Stimulated activated CD4-positive, alpha-beta T cell treated with anti-CD3 and anti-CD28 coated beads, Interleukin-1b, Interleukin-23, amount 100 ng/mL, for 1 hour (primary cell): ENCODE data around the gene NTM.

Experiments
- DNase-seq, 2 donors: peaks; one replicate each; pipeline ENCODE4 v3.0.0-alpha.2; 2020; ENCODE audit warnings: low read depth in 2 of 2

NTM gene

DNA sequence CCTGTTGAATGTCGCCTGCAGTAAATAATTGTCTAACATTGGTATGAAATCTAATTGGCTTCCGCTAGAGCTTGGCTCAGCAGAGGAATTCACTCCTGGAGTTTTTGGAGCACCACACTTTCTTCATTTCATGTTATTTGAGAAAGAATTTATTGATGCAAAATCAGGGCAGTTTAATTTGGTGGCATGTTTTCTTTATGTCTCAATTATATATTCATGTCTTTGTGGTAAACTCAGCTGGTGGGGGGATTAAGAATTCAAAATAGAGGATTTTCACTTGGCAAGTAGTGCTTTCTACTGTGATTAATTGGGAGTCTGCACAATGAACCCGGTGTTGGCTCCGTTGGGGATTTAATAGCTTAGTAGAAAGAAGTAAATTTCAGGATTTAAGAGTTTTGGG is 784.4 kb downstream of the NTM start:
- DNase-seq = no peak

DNA sequence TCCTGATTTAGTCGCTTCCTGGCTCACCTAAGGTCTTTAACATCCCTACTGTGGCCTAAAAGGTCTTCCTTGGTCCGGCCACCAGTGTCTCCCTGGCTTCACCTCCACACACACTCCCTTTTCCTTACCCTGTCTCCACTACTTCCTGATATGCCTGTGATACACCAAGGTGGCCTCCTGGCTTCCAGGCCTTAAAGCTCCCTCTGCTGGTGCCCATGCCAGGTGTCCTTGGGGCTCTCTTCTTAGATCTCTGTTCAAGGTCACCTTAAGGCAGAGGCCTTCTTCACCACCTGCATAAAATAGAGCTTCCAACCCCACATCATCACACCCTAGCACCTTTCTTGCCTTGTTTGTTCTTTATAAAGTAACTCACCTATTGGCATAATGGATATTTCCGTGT is 787.7 kb downstream of the NTM start:
- DNase-seq = no peak

DNA sequence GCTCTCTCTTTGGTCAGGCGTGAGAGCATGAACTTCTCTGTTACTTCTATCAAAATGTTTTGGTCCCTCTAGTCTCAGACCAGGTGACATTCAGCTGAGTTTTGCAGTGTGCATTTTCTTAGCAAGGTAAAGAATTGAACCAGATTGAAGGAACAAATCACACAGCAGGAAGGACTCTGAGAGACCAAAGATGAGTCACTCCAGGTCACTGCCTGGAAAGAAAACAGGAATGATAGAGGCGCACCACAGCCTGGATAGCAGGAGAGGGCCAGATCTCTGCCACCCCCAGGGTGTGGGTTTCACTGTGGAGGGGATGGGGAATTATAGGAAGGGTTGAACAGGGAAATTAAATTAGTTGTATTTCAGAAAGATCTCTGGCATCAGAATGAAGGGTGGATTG is 788.3 kb downstream of the NTM start:
- DNase-seq = no peak

DNA sequence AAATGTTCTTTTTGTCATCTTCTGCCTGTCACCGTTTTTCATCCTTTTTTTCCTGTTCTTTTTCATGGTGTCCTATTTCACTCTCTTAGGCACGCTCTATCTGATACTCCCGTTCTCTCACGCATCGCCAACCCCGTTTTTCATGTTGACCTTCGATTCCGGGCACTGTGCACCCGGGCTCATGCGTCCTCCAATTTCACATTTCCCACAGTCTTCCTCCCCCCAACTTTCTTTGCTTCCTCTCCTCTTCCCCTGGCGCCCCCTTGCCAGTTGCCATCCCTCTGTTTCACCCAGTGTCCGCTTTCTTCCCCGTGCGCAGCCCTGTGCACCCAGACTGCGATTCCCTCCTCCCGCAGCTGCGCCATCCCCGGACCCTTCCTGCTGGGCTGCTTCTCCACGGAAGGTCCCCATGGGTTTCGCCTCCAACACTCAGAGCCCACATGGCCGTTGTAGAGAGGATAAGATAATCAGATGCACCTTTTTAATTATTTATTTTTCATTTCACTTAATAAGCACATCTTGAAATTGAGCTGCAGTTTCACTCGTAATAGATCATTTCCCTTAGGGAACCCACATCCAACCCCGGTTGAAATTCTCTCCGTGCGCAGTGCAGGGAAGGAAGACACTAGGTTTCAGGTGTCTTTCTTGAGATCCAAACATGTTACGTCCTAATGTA is 791.1 kb downstream of the NTM start:
- DNase-seq = no peak

DNA sequence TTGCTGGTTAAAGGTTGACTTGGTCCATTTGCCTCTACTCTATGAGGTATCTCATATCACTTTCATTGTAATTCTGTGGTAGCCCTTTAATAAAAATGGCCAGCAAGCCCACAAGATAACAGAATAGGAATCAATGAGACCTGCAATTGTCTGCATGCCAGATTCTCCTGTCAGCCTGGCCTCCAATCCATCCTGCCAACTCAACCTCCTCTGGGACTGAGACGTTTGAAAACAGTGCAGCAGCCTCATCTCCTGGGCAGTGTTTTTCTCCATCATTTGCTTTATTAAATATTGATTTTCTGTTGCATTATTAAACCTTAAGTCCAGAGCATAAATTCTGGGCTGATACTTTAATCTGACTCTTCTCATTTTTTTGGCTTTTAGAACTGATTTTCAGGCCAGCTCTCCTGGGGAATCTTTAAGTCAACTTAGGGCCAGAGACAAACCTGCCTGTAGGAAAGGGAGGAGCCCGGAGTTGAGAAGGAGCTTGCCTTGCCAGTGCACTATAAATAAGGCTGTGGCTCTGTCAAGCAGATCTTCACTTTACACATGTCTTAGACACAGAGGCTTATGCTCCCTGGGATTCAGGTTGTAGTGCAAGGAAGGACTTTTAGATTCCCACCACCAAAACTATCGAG is 798.0 kb downstream of the NTM start:
- no peak for DNase-seq

DNA sequence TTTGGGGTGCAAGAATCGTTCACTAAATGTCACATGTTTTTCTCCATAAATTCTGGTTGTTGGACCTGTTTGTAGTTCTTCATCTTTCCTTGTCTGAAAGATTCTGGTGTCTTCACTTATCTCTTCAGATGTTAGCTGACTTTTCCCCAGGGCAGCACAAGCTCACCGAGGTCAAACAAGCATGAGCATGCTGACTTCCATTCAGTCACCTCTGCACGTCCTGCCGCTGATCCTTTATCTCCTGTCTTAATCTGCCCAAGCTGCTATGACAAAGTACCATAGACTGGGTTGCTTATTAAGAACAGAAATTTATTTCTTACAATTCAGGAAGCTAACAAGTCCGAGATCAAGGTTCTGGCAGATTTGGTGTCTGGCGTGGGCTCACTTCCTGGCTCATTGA is 800.6 kb downstream of the NTM start:
- no peak for DNase-seq

DNA sequence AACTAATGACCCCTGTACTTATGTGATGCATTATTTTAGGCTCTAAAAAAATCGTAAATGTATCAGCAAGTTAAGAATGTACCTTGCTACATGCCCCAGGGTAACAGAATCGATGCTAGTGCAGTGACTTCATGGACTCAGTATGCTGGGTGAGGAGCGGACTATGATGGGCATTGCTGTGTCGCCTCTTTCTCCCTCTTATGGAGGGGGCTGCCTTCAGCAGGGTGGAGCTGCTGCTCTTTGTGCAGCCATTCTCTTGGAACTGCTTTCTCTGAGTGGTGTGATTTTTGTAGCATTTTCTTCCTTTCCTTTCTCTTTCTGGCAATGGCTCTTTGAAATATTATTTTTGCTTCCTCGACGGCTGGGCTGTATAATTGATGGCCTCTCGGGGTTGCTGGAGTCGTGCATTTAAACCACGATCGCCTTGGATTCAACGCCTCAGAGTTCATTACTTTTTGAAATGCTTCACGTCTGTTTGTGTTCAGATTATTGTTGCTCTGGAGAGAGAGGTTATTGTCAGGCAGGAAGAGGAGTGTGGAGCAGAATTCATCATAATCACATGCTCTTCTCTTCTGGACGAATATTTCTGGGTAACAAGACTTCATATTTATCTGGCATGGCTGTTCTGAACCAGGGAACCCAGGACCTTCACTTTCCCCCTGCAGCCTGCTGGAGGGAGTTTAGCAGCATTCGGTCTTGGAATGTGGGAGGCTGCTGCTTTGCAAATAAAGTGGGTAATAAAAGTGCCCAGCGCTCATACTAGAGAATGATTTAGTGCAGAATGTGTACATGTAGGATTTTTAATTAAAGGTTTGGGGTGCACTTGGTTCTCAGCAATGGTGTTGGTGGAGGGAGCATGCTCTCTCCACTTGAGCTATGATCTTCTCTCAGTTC is 804.2 kb downstream of the NTM start:
- DNase-seq = no peak

DNA sequence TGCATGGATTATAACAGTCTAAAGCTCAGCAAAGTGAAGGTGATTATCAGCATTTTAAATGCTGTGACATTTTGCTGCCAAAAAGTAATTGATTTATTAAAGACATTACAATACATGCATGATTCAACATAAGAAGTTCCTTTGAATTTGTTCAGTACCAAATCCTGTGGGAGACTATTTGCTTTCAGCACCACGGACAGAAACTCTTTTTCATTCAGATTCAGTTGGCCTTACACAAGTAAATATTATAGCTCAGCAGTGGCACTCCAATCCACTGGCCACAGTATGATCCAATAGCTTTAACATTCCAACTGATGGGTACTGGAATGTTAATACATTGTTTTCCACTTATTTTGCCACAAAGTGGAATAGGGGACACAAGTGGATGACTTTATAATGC is 806.7 kb downstream of the NTM start:
- no peak for DNase-seq

DNA sequence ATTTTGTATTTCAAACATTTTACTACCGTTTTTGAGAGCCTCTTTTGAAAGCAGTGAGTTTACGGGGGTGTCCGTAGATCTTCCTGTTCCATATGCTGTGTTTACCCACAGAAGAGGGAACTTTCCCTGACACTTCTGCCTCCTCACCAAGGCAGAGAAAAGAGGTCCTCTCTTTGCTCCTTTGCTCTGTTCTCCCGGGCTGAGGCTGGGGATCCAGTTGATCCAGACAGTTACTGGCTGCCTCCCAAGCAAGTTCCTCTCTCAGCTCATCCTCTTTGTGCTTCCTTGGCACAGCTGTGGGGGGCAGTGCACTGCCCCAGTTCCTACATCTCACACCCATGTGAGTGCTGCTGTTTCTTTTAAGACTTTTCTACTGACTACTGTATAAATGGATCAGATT is 813.7 kb downstream of the NTM start:
- no peak for DNase-seq

DNA sequence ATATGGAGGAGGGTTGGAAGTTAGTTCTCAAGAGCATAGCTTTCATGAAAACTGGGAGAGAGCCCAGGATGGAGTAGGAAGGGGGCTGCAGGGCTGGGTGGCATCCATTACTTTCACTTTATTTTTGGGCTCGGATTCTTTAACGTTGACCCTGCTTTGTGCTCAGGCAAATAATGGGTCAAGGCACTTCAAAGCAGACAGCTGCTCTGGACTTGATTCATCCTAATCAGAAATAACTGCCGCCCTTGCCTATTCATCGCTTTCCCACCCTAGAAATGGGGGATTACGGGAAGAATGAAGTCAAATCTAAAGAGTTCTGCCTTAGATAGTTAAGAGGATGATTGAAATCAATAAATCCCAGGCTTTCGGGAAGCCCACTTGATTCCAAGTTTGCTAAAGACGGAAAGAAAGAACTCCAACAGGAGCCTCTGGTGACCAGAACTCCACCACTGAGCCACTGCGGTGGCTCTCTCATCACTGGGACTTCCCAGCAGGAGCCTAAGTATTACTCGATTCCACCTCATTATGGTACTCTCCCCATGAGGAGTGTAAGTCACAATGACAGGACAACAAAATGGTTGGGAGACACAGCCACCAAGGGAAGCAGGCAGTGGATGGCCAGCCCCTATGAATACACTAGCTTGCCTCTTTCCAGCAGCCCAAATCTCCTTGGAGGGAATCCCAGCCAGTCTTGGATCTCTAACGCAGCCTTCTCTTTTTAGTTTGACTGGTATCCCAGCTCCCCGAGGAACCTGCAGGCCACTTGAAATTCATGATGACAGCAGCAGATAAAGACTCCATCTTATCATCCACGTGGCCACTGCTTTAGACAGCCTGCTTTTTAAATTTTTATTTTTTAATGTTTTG is 815.5 kb downstream of the NTM start:
- no peak for DNase-seq

DNA sequence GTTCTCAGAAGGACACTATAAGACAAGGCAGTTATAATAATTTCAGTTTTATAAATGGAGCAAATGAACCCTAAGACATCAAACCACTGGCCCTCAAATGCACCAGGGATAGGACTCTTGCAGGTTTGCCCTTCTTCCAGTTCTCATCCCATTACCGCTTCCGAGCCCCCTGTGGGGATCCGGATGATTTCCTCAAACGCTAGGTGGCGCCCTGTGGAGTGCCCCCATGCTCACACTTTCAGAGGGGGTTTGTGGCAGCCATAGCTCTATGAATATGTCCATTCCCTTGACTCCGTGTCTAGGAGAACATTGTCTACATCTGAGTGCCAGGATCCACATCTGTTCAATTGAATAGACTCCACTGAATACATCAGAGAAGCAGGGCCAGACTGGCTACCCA is 816.3 kb downstream of the NTM start:
- no peak for DNase-seq

DNA sequence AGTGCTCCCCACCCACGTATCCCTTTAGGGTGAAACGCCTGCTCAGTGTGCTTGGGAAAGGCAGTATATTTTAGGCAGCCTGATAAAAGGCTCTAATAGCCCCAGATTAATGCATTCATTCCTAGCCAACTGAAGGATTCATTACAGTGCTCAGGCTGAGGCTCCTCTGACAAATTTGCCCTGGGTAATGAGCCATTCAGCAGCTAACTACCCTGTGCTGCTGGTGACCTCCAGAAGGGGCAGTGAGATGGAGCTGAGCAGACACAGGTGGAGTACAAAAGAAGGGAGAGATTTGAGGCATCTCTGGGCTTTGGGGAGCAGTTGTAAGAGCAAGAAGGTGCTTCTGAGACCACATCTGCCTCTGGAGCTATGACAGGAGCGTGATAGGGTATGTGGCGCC is 817.0 kb downstream of the NTM start:
- DNase-seq = no peak

DNA sequence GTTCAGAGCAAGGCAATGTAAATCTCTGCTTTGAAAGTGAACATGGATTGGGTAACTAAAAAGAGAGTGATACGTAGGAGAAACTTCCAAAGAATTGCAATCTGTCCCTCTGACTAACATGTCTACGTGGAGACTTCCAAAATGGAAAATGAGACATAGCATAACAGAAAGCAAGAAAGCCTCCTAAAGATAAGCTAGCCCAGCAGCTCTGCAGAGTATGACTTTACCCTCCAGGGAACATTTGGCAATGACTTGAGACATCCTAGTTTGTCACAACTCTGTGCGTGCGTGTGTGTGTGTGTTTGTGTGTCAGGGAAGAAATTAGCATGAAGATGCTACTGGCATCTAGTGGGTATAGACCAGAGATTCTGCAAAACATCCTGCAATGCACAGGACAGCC is 817.4 kb downstream of the NTM start:
- DNase-seq = no peak

DNA sequence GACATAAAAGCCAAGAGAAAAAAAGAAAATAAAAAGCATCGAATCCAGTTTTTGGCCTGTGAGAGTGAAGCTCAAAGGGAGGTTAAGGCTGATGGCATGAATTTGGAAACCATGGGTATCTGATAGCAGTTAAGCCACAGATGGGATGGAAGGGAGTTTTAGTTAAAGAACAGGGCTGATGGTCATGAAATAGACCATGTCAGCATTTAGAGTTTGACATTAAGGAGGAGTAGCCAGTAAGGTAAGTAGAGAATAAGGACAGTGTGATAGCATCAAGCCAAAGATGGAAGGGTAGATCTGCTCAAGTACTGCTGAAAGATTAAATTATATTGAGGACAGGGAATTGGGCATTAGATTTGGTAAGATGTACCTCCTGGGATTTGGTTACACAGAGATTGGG is 826.5 kb downstream of the NTM start:
- no peak for DNase-seq

DNA sequence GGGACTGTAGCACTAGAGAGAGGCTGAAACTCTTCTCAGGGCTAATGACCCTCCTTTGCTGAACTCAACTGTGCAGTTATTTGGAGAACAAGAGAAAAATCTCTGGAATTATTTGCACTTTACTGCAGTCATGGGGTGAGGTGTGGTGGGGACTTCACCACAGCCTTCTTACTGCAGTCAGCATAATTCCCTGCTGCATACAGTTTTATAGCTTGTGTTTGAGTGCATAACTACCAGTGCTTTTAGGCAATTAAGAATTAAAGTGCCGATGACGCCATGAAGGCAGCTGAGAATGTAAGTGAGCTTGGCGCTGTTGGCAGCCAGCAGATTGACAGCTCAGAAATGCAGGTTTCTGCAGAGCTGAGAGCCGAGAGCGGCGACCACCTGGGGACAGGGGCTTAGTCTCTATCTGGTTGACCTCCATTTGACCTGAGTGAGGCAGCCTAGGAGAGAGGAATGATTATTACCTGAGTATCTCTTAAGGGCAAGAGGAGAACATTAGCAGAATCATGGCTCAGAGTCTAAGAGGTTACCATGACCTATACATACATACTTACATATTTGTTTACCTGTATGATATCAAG is 830.0 kb downstream of the NTM start:
- DNase-seq = no peak

DNA sequence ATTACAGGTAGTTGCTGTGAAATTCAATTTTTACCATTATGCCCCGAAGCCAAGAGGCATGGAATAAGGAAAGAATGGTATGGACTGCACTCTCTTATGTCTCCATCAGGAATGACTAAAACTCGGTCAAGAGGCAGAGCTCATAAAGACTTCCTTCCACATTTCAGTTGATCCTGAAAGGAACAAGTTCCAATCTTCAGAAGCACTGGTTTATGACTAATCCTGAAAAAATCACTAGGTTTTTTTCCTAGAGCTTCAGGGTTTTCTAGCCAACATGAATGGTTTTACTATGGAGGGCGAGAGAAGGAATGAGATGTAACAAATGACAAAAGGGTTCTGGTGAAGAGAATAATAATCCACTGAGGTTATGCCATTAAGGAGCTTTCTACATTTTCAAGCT is 832.2 kb downstream of the NTM start:
- DNase-seq = no peak

DNA sequence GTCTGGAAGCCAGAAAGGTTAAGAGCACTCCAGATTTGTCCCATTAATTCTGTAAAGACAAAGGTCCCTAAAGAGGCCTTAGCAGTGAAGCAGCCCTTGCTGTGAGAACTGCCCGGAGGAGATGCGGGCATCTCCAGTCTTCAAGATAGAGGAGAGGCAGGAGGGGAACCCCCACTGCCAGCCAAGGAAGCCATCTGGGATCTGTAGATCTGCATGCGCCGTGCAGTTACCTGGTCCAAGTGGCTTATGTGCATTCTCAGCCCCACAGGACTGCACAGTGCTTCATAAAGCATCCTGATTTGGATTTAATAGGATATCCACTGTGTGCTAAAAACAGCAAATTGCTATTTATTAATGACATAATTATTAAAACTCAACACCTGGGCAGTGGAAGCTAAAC is 834.6 kb downstream of the NTM start:
- DNase-seq = no peak

DNA sequence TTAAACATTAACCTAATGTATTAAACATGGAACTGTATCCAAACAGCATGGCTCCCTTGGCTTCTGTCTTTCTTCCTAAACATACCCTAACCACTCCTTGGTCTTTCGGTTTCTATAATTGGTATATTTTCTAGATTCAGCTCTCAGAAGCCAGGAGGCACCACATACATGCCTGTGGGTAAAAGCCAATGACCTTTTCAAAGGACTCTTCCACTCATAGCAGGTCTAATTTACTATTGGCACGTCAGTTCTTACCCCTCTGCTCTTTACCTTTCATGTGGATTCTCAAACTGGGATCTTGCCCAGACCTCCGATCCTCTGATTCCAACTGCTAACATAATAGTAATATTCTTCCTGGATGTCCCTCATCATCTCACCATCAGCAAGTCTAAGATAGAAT is 835.1 kb downstream of the NTM start:
- no peak for DNase-seq

DNA sequence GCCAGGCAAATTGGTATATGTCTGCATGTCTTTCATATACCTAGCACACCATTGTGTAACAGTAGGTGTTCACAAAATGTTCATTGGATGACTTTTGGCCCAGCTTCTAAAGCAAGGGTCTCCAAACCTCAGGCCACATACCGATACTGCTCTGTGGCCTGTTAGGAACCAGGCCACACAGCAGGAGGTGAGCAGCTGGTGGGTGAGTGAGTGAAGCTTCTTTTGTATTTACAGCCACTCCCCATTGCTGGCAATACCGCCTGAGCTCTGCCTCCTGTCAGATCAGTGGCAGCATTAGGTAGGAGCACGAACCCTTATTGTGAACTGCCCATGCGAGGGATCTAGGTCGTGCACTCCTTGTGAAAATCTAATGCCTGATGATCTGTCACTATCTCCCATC is 836.6 kb downstream of the NTM start:
- no peak for DNase-seq

DNA sequence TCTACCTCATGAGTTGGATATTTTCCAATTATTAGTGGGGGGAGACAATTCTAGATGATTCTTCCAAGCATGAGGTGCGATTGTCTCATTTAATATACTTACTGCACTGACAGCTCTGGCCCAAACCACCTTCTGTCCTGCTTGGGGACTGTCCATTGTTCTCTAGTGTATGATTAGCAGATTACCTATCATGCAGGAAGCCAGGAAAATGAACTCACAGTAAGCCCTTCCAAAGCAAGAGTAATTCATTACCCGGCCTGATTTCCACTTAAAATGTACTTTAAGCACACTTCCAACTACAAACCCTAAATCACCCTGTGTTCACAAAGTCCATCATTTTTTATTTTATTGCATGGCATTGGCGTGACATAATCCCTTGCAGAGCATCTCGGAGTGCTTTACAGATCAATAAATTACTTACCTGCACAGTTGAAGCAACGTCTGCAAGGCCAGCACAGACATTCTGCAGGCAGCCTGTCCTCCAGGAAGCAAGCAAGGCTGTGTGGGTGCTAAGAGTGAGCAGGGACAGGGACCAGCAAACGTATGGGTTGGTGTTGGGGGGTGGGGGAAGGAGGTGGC is 838.2 kb downstream of the NTM start:
- no peak for DNase-seq

DNA sequence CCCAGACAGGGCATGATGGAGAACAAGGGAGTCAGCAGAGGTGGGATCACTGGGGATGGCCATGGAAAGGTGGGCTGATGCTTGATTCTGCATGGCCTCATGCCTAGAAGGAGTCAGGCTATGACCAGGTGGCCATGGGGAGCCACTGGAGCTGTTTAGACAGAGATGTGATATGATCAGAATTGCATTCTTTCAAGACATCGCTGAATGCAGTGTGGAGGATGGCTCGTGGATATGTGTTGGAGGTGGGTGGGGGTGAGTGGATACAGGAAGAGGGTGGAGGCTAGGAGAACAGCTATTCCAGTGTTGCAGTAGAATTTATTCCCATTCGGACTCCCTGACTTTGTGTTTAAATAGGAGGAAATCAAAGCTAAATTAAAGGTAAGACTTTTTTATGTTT is 841.1 kb downstream of the NTM start:
- no peak for DNase-seq
